Measurements from ENCODE around the gene HOMER1.

Gene HOMER1

DNA sequence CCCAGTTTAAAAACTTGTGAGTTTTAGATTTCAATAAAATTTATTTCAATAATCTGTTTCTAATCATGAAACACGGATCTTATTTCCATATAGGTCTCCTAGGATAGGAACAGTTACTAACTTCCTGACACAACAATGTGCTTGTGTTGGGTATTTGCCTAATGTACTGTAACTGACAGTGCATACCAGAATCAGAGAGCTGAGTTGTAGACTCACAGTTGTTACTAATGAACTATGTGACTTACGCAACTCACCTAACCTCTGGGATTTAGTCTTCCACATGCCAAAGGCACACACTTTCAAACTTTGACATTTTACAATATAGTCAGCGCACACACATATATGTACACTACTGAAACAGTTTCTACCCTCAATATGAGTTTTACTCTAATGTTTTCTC is 77.7 kb downstream of the HOMER1 start:
- no peak overlapping the region for H3K9ac ChIP-seq
- no peaks in the 10 kb centered on the region for H3K4me1 ChIP-seq
- no peak for TF ChIP-seq Cebpa-rat (IDR thresholded peaks at IDR 0.05)

DNA sequence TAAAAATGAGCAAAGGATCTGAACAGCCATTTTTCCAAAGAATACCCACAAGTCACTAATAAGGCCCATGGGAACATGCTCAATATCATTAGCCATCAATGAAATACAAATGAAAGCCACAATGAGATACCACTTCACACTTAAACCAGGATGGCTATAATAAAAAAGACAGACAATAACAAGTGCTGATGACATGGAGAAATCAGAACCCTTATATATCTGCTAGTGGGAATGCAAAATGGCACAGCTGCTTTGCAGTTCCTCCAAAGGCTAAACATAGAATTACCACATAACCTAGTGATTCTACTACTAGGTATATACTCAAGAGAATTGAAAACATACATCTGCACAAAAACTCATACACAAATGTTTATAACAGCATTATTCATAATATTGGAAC is 83.7 kb downstream of the HOMER1 start:
- TF ChIP-seq Cebpa-rat (IDR thresholded peaks at IDR 0.05): no peak
- H3K27me3 ChIP-seq: no peaks in the 10 kb centered on the region
- no peaks in the 10 kb centered on the region for H3K4me1 ChIP-seq
- no peak overlapping the region for H3K4me2 ChIP-seq
- H3K9me3 ChIP-seq (replicated peaks in 1 of 11): peaks cover 0 to 29% (median 20%) of the 10 kb centered on the region in 11 experiments; a peak in 17 of 22 replicates
- H3K4me3 ChIP-seq: no peak overlapping the region
- H4K20me1 ChIP-seq: no peaks in the 10 kb centered on the region
- H3K36me3 ChIP-seq: peaks cover 17 to 62% (median 38%) of the 10 kb centered on the region in 11 experiments; a peak in 19 of 22 replicates
- H3K9ac ChIP-seq: no peak overlapping the region
- H3K27ac ChIP-seq: no peak overlapping the region

More for the DNA sequence above, 77.7 kb downstream of the HOMER1 start:
- no peak overlapping the region for H3K27ac ChIP-seq
- no peak overlapping the region for H3K4me3 ChIP-seq
- no peak overlapping the region for H3K4me2 ChIP-seq
- peaks cover 19 to 56% (median 35%) of the 10 kb centered on the region in 11 experiments for H3K36me3 ChIP-seq
- no peaks in the 10 kb centered on the region for H3K27me3 ChIP-seq
- H3K9me3 ChIP-seq (replicated peaks in 1 of 11): peaks cover 0 to 2% (median 0%) of the 10 kb centered on the region in 11 experiments; a peak in 5 of 22 replicates
- H4K20me1 ChIP-seq: no peaks in the 10 kb centered on the region

DNA sequence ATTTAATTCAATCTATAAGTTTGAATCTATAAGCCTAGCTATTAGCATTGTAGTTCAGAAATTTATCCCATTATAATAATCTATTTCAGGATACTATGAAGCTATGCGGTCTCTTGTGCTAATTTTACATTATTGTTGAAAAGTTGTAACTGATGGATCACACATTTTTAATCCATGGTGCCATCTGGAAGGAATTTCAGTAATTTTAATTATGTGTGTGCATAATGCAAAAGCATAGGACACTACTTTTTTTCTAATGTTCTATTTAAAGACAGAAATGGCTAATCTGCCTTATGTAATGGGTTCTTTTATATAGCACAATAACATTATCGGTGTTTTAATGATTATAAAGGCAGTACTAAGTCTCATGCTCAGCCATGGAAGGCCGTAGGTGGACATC is 90.6 kb downstream of the HOMER1 start:
- Histone ChIP-seq H3K27me3 (no peaks in the 10 kb centered on the region), H3K4me2 (no peak overlapping the region), H3K9me3 (replicated peaks in 1 of 11) (peaks cover 0 to 9% (median 0%) of the 10 kb centered on the region in 11 experiments; a peak in 2 of 22 replicates), H3K27ac (no peak overlapping the region), H3K9ac (no peak overlapping the region), H3K4me3 (no peak overlapping the region), H4K20me1 (no peaks in the 10 kb centered on the region), H3K36me3 (peaks cover 4 to 49% (median 13%) of the 10 kb centered on the region in 11 experiments; a peak in 15 of 22 replicates), H3K4me1 (no peaks in the 10 kb centered on the region)
- no peak for TF ChIP-seq Cebpa-rat (IDR thresholded peaks at IDR 0.05)

DNA sequence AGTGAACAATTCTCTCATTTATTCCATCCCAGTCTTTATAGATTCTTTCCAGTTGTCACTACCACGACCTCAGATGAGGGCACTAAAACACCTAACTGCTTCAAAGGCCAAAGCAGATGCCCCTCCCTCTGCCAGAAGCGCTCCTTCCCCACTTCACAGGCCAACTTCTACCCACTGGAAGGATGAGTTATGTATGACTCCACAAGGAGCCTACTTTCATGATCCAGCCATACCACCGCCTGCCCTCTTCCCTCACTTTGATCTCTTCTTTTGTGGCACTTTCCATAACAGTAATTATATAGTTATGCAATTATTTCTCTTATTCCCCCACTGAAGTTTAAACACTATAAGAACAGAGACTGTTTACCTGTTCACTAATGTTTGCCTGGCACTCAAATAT is 93.7 kb downstream of the HOMER1 start:
- Histone ChIP-seq H4K20me1 (no peaks in the 10 kb centered on the region), H3K4me2 (no peak overlapping the region), H3K27me3 (no peaks in the 10 kb centered on the region), H3K9me3 (replicated peaks in 1 of 11) (no peaks in the 10 kb centered on the region), H3K36me3 (peaks cover 0 to 38% (median 8%) of the 10 kb centered on the region in 11 experiments; a peak in 12 of 22 replicates), H3K4me3 (no peak overlapping the region), H3K9ac (no peak overlapping the region), H3K27ac (no peak overlapping the region), H3K4me1 (peaks cover 7 to 15% (median 11%) of the 10 kb centered on the region in 10 experiments; a peak in 18 of 20 replicates)
- TF ChIP-seq Cebpa-rat (IDR thresholded peaks at IDR 0.05): no peak

DNA sequence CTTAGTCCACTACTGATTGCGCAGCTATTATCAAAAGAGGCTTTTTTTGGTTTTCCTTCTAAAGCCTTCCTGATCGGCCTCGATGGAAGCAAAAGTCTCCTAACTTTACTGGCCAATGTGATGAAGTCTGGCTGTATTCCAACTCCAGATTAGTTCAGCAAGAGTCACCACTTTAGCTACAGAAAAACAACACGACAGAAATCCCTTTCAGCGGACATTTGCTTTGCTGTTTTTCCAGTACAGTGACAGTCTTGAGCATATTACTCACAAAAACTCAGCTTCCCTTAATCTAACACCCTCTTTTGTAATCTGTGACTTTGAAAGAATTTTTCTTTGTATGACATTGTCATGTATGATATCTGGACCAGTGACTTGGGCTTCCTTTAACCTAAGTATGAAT is 95.7 kb downstream of the HOMER1 start:
- Histone ChIP-seq H3K36me3 (peaks cover 0 to 43% (median 13%) of the 10 kb centered on the region in 11 experiments; a peak in 9 of 22 replicates), H3K9me3 (replicated peaks in 1 of 11) (no peaks in the 10 kb centered on the region), H4K20me1 (no peaks in the 10 kb centered on the region), H3K27me3 (no peaks in the 10 kb centered on the region), H3K27ac (no peak overlapping the region), H3K4me3 (no peak overlapping the region), H3K4me2 (no peak overlapping the region), H3K4me1 (peaks cover 7 to 15% (median 11%) of the 10 kb centered on the region in 10 experiments; a peak in 18 of 20 replicates), H3K9ac (no peak overlapping the region)
- TF ChIP-seq Cebpa-rat (IDR thresholded peaks at IDR 0.05): no peak

DNA sequence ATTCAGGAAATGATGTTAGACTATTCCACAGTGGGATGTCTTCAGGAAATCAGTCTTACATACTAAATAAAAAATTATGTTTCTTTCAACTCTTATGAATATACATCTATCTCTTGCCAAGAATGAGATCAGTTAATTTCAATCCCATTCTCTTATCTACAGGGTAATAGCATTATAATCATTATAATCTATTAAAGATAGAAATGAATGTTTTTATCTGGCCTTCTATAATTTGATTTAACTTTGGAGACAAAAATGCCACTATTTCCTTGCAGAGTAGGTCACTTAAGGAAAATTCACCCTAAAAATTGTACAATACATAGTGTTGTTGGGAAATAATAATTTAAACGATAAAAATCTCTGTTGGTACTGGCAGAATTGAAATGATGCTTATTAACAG is 96.4 kb downstream of the HOMER1 start:
- no peak for TF ChIP-seq Cebpa-rat (IDR thresholded peaks at IDR 0.05)
- H3K27me3 ChIP-seq: no peaks in the 10 kb centered on the region
- no peak overlapping the region for H3K27ac ChIP-seq

DNA sequence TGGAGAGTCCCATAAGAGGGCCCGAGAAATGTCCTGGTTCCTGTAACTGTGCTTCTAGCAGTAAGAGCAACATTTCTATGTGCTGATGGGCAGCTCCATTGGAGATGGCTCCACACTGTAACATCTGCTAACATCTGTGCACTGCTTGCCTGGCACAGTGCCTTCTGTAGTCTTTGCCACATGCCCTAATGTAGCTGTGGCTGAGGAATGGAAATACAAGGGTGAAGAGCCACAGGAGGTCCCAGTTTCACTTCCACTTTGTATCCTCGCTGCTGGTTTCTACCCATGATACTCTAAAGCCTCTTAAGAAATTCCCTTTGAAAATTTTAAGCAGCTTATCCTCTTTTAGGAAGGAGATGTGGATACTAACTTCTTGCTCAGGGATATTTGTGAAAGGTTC is 97.4 kb downstream of the HOMER1 start:
- Histone ChIP-seq H3K27ac (peak overlapping the region in 1 of 11 experiments; percentile 26; a peak in 1 of 22 replicates), H4K20me1 (no peaks in the 10 kb centered on the region), H3K36me3 (peaks cover 0 to 40% (median 7%) of the 10 kb centered on the region in 11 experiments; a peak in 10 of 22 replicates), H3K9me3 (replicated peaks in 1 of 11) (peaks cover 0 to 3% (median 0%) of the 10 kb centered on the region in 11 experiments; a peak in 1 of 22 replicates), H3K4me2 (peak overlapping the region; percentile 6 to 44 (median 25); a peak in 13 of 22 replicates), H3K27me3 (no peaks in the 10 kb centered on the region), H3K4me3 (no peak overlapping the region), H3K9ac (no peak overlapping the region), H3K4me1 (peaks cover 8 to 16% (median 12%) of the 10 kb centered on the region in 10 experiments; a peak in 18 of 20 replicates)
- no peak for TF ChIP-seq Cebpa-rat (IDR thresholded peaks at IDR 0.05)

More for the DNA sequence above, 96.4 kb downstream of the HOMER1 start:
- peaks cover 8 to 16% (median 12%) of the 10 kb centered on the region in 10 experiments; a peak in 18 of 20 replicates for H3K4me1 ChIP-seq
- H4K20me1 ChIP-seq: no peaks in the 10 kb centered on the region
- no peak overlapping the region for H3K4me3 ChIP-seq
- H3K36me3 ChIP-seq: peaks cover 0 to 43% (median 13%) of the 10 kb centered on the region in 11 experiments; a peak in 9 of 22 replicates
- no peaks in the 10 kb centered on the region for H3K9me3 ChIP-seq (replicated peaks in 1 of 11)
- no peak overlapping the region for H3K9ac ChIP-seq
- peak overlapping the region in 1 of 11 experiments; percentile 25; a peak in 1 of 22 replicates for H3K4me2 ChIP-seq

DNA sequence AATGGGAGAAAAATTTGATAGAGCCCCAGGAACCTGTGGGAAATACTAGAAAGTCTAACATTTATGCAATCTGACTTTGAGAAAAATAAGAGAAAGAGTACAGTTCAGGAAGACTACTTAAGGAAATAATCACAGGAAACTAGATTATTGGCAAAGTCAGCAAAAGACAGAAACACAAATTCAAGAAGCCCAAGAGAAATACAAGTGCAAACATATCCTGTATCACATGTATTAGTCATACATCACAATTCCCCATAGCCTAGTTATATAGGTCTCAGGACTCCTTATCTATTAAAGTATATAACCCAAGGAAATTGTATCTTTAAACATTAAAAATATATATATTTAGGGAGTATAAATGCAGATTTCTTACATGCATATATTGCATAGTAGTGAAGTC is 100.8 kb downstream of the HOMER1 start:
- H3K4me3 ChIP-seq: no peak overlapping the region
- H3K9me3 ChIP-seq (replicated peaks in 1 of 11): peaks cover 16 to 32% (median 25%) of the 10 kb centered on the region in 11 experiments
- no peak overlapping the region for H3K9ac ChIP-seq
- H3K36me3 ChIP-seq: peaks cover 14 to 44% (median 29%) of the 10 kb centered on the region in 11 experiments
- H3K4me1 ChIP-seq: peaks cover 11 to 17% (median 14%) of the 10 kb centered on the region in 10 experiments; a peak in 18 of 20 replicates
- H3K27me3 ChIP-seq: no peaks in the 10 kb centered on the region
- no peak overlapping the region; a peak in 1 of 22 replicates for H3K4me2 ChIP-seq
- H3K27ac ChIP-seq: no peak overlapping the region
- TF ChIP-seq Cebpa-rat (IDR thresholded peaks at IDR 0.05): no peak
- H4K20me1 ChIP-seq: no peaks in the 10 kb centered on the region

DNA sequence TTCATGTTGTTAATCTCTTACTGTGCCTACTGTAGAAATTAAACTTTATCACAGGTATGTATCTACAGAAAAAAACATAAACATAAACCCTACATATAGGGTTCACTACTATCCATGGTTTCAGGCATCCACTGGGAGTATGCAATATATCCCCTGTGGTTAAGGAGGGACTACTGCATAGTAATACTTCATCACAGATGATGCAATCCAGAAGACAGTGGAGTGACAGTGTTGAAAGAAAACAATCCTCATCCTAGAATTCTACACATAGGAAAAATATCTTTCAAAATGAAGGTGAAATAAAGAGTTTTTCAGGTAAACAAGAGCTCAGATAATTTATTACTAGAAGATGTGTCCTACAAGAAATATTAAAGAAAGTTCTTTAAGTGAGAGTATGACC is 105.9 kb downstream of the HOMER1 start:
- no peak for TF ChIP-seq Cebpa-rat (IDR thresholded peaks at IDR 0.05)
- H3K4me3 ChIP-seq: no peak overlapping the region
- peaks cover 14 to 70% (median 53%) of the 10 kb centered on the region in 11 experiments for H3K36me3 ChIP-seq
- H3K4me1 ChIP-seq: peaks cover 0 to 7% (median 2%) of the 10 kb centered on the region in 10 experiments; a peak in 6 of 20 replicates
- no peaks in the 10 kb centered on the region for H4K20me1 ChIP-seq
- H3K4me2 ChIP-seq: no peak overlapping the region
- no peaks in the 10 kb centered on the region for H3K27me3 ChIP-seq
- H3K9ac ChIP-seq: no peak overlapping the region
- no peak overlapping the region for H3K27ac ChIP-seq
- peaks cover 18 to 47% (median 40%) of the 10 kb centered on the region in 11 experiments for H3K9me3 ChIP-seq (replicated peaks in 1 of 11)

Measured in BLaER1 treated with 17β-estradiol and CSF1 and Interleukin-3, amounts not matched to agents 10 nM and 100 nM (cell line).